ENCODE measurements around the gene CATSPERZ. TPM values are rescaled to one million over a fixed set of nuclear protein-coding genes. Genes with fewer than 3 reads are reported as not detected.

The CATSPERZ gene
- total and polyA plus RNA-seq, 2 of the 13 experiments (the other 11 are each of a cell fraction or from before 2014, with no cell fraction given) = 0.22 to 0.48 TPM

- Histone ChIP-seq H3K4me3 (replicated peaks in 1 of 3; ENCODE audit: insufficient read depth in 1 of 3, low read depth in 2 of 3, low read length in 3 of 3) (no peak overlapping the region), H3K36me3 (replicated peaks in 1 of 2; ENCODE audit: control insufficient read depth in 1 of 2, insufficient read depth in 2 of 2, low read length in 2 of 2) (peaks cover 2 to 7% of the 10 kb centered on the region in 2 experiments; a peak in 1 of 5 replicates), H2AFZ (ENCODE audit: low read length) (no peak overlapping the region), H4K20me1 (ENCODE audit: insufficient read depth, low read length) (no peaks in the 10 kb centered on the region), H3K27me3 (ENCODE audit: control insufficient read depth in 1 of 2, insufficient read depth in 2 of 2, low read length in 2 of 2) (no peaks in the 10 kb centered on the region), H3K9me3 (ENCODE audit: low read length) (no peaks in the 10 kb centered on the region), H3K9ac (ENCODE audit: insufficient read depth, low read depth, low read length) (no peak overlapping the region), H3K79me2 (ENCODE audit: insufficient read depth, low read length) (peaks cover 9% of the 10 kb centered on the region), H3K27ac (ENCODE audit: extremely low read length, insufficient read depth, low read length) (no peak overlapping the region), H3K4me2 (ENCODE audit: low read depth, low read length) (no peak overlapping the region), H3K4me1 (ENCODE audit: insufficient read depth, low read length) (peaks cover 23% of the 10 kb centered on the region)
- in situ Hi-C loops (cut with HindIII; ENCODE audit: extremely low pct_ligation_motif_present, low pct_unique_long_range_greater_than_20kb) (no loop called here), intact Hi-C loops (cut with micrococcal nuclease; ENCODE audit: unreplicated experiment) (no loop called here)
- ChIA-PET CTCF (ENCODE audit: low intra/inter-chr PET ratio, low total read pairs) (no interaction called here), POLR2A (interaction anchor here (0.6 to 1.1 kb wide), 3 partner anchors 29 to 91 kb away, joined by 3 to 6 read pairs (median 3); partner anchors contain the start of gene FKBP2)
- no peak for TF ChIP-seq MEF2D (CRISPR knock-in tag; IDR thresholded peaks at IDR 0.05)
- TF ChIP-seq AGO2 (optimal IDR thresholded peaks at IDR 0.05; ENCODE audit: low read depth, low read length) = peak; percentile 41
- no peak for TF ChIP-seq SSRP1 (CRISPR knock-in tag; IDR thresholded peaks at IDR 0.05)
- DNase-seq (ENCODE audit: low spot score) = no peak
- 95% methylated on average over 8 of the region's 15 CpGs for WGBS (ENCODE audit: low lambda C conversion rate)
- no peak for ATAC-seq
- BruUV-seq (replicated peaks) = no TSS peak
- FAIRE-seq = no peak
These were observed 24.9 kb upstream of the CATSPERZ start for GRCh38 chr11:64275031-64275800.

GRCh38 chr11:64275841-64276240 lies 24.3 kb upstream of the CATSPERZ start:
- Histone ChIP-seq H3K9me3 (ENCODE audit: low read length) (no peaks in the 10 kb centered on the region), H3K27ac (ENCODE audit: extremely low read length, insufficient read depth, low read length) (no peak overlapping the region), H3K79me2 (ENCODE audit: insufficient read depth, low read length) (peaks cover 9% of the 10 kb centered on the region), H3K4me3 (replicated peaks in 1 of 3; ENCODE audit: insufficient read depth in 1 of 3, low read depth in 2 of 3, low read length in 3 of 3) (no peak overlapping the region), H3K36me3 (replicated peaks in 1 of 2; ENCODE audit: control insufficient read depth in 1 of 2, insufficient read depth in 2 of 2, low read length in 2 of 2) (peaks cover 2 to 7% of the 10 kb centered on the region in 2 experiments; a peak in 1 of 5 replicates), H3K9ac (ENCODE audit: insufficient read depth, low read depth, low read length) (no peak overlapping the region), H3K4me1 (ENCODE audit: insufficient read depth, low read length) (peaks cover 23% of the 10 kb centered on the region), H4K20me1 (ENCODE audit: insufficient read depth, low read length) (no peaks in the 10 kb centered on the region), H3K27me3 (ENCODE audit: control insufficient read depth in 1 of 2, insufficient read depth in 2 of 2, low read length in 2 of 2) (no peaks in the 10 kb centered on the region), H3K4me2 (ENCODE audit: low read depth, low read length) (no peak overlapping the region), H2AFZ (ENCODE audit: low read length) (no peak overlapping the region)
- FAIRE-seq (no peak), DNase-seq (ENCODE audit: low spot score) (no peak), ATAC-seq (no peak)
- no TSS peak for BruUV-seq (replicated peaks)
- CTCF ChIA-PET (ENCODE audit: low intra/inter-chr PET ratio, low total read pairs) = no interaction called here
- no peak for TF ChIP-seq TOPORS (CRISPR knock-in tag; IDR thresholded peaks at IDR 0.05)
- no peak for TF ChIP-seq GATAD1 (CRISPR knock-in tag; IDR thresholded peaks at IDR 0.05)
- TF ChIP-seq NAIF1 (CRISPR knock-in tag; IDR thresholded peaks at IDR 0.05; ENCODE audit: borderline replicate concordance) = no peak
- TF ChIP-seq ZNF609 (CRISPR knock-in tag; IDR thresholded peaks at IDR 0.05; ENCODE audit: borderline replicate concordance) = no peak
- TF ChIP-seq ZKSCAN1 (IDR thresholded peaks at IDR 0.05; ENCODE audit: low read length) = no peak
- no peak for TF ChIP-seq THAP9 (CRISPR knock-in tag; IDR thresholded peaks at IDR 0.05; ENCODE audit: borderline replicate concordance)
- in situ Hi-C loops (cut with HindIII; ENCODE audit: extremely low pct_ligation_motif_present, low pct_unique_long_range_greater_than_20kb) (no loop called here), intact Hi-C loops (cut with micrococcal nuclease; ENCODE audit: unreplicated experiment) (no loop called here)
- POLR2A ChIA-PET = interaction anchor here (0.6 kb wide), 1 partner anchor 92 kb away, joined by 3 read pairs; no protein-coding TSS in a partner anchor
- WGBS (ENCODE audit: low lambda C conversion rate) = 79% methylated on average over 2 of the region's 2 CpGs

Measured in HepG2 (cell line).